Endothelial cell of umbilical vein (primary cell): ENCODE results near the gene HMGCS1. TPM values are rescaled to one million over a fixed set of nuclear protein-coding genes. Genes with fewer than 3 reads are reported as not detected.

Experiments
- BruUV-seq: library from RNA; stranded (reverse); fragments of 400-500 nt; replicated peaks from 2 replicates; lab custom pipeline; 2021; lab: Mats Ljungman, UMichigan
- CTCF ChIA-PET: fragments of 300-600, 350-600 bp; sonication (Branson Sonifier 250); formaldehyde crosslinking; loops from one replicate; lab custom pipeline; 2021; ENCODE audit warnings: antibody characterized with exemption, inconsistent platforms; lab: Charles Lee
- POLR2A ChIA-PET: fragments of 300-600, 350-600 bp; sonication (Branson Sonifier 250); formaldehyde crosslinking; loops from one replicate; lab custom pipeline; 2021; ENCODE audit warnings: antibody characterized with exemption, inconsistent platforms; lab: Charles Lee
- DNase-seq: peaks from one replicate; pipeline ENCODE4 v3.0.0-alpha.2; 2011; ENCODE audit warnings: low read depth, low spot score
- FAIRE-seq: peaks from 2 replicates; lab custom pipeline; 2011; peaks lifted over from hg19 to GRCh38; lab: Jason Lieb, UNC
- H2AFZ ChIP-seq: 2 replicates; pipeline ENCODE4 v1.6.0; 2012; ENCODE audit warnings: low read depth, low read length, control low read depth, inconsistent platforms
- H3K27ac ChIP-seq: 2 replicates; pipeline ENCODE4 v1.5.1; 2011; ENCODE audit warnings: low read depth, mild to moderate bottlenecking, control low read depth, low read length, moderate library complexity; ENCODE audit not compliant: insufficient read depth
- H3K27me3 ChIP-seq, 2 experiments: 2 replicates each; pipeline versions ENCODE4 v1.6.0 to v1.6.1; 2011; ENCODE audit warnings: low read length in 2 of 2, mixed read lengths in 1 of 2; ENCODE audit not compliant: control insufficient read depth in 2 of 2, insufficient read depth in 2 of 2
- H3K36me3 ChIP-seq, 2 experiments: 2 replicates in 1 of 2; 3 replicates in 1 of 2; pipeline ENCODE4 v1.5.1; 2011; ENCODE audit warnings: low read length in 2 of 2, mild to moderate bottlenecking in 1 of 2, moderate library complexity in 1 of 2; ENCODE audit not compliant: control insufficient read depth in 2 of 2, insufficient read depth in 2 of 2; ENCODE audit errors: extremely low read depth in 1 of 2
- H3K4me1 ChIP-seq: 3 replicates; pipeline ENCODE4 v1.5.1; 2011; ENCODE audit warnings: mild to moderate bottlenecking, low read length; ENCODE audit not compliant: control insufficient read depth, insufficient read depth; ENCODE audit errors: extremely low read depth
- H3K4me2 ChIP-seq: 2 replicates; pipeline ENCODE4 v1.6.1; 2011; ENCODE audit warnings: low read length, control low read depth, mixed read lengths; ENCODE audit not compliant: insufficient read depth
- H3K4me3 ChIP-seq, 3 experiments: fragments of 200-600 bp in 1 of 3; sonication (generic), shearing (Covaris generic) in 1 of 3; replicated peaks in 1 of 3; 2 replicates each; pipeline ENCODE4 v1.5.1; 2011 to 2016; ENCODE audit warnings: control low read depth in 3 of 3, low read length in 3 of 3, mild to moderate bottlenecking in 2 of 3, inconsistent platforms in 1 of 3, low read depth in 1 of 3, moderate library complexity in 1 of 3; ENCODE audit not compliant: insufficient read depth in 1 of 3
- H3K79me2 ChIP-seq: 2 replicates; pipeline ENCODE4 v1.6.0; 2012; ENCODE audit warnings: low read length, inconsistent platforms; ENCODE audit not compliant: control insufficient read depth, insufficient read depth
- H3K9ac ChIP-seq: replicated peaks from 2 replicates; pipeline ENCODE3; 2011; ENCODE audit warnings: low read length, control low read depth; ENCODE audit not compliant: insufficient read depth; ENCODE audit errors: extremely low read depth
- H3K9me1 ChIP-seq: replicated peaks from 3 replicates; pipeline ENCODE4 v1.6.0; 2011; ENCODE audit warnings: mild to moderate bottlenecking, low read length; ENCODE audit not compliant: control insufficient read depth, insufficient read depth; ENCODE audit errors: extremely low read depth
- H3K9me3 ChIP-seq: replicated peaks from 2 replicates; pipeline ENCODE4 v1.5.1; 2012; ENCODE audit warnings: low read length, inconsistent platforms; ENCODE audit not compliant: control insufficient read depth, insufficient read depth
- H4K20me1 ChIP-seq: replicated peaks from 2 replicates; pipeline ENCODE3; 2011; ENCODE audit warnings: mild to moderate bottlenecking, low read length; ENCODE audit not compliant: control insufficient read depth, insufficient read depth; ENCODE audit errors: extremely low read depth
- EZH2 ChIP-seq: IDR thresholded peaks from 2 replicates; pipeline ENCODE4 v1.6.1; 2012; ENCODE audit warnings: borderline replicate concordance, low read depth, mild to moderate bottlenecking, moderate library complexity, low read length, inconsistent platforms; ENCODE audit not compliant: severe bottlenecking
- FOS ChIP-seq: IDR thresholded peaks from 2 replicates; pipeline ENCODE4 v1.6.1; 2011; ENCODE audit warnings: mild to moderate bottlenecking, low read length, moderate library complexity, borderline replicate concordance; ENCODE audit not compliant: insufficient read depth
- GATA2 ChIP-seq: IDR thresholded peaks from 2 replicates; pipeline ENCODE4 v1.7.0; 2011; ENCODE audit warnings: low read depth, mild to moderate bottlenecking, moderate library complexity, mixed read lengths, low read length; ENCODE audit not compliant: insufficient read length, insufficient read depth
- JUN ChIP-seq: IDR thresholded peaks from 2 replicates; pipeline ENCODE4 v1.6.1; 2011; ENCODE audit warnings: borderline replicate concordance, low read depth; ENCODE audit not compliant: insufficient read length, insufficient read depth
- MAX ChIP-seq: IDR thresholded peaks from 2 replicates; pipeline ENCODE4 v1.6.1; 2011; ENCODE audit not compliant: insufficient read depth, insufficient read length
- MYC ChIP-seq: IDR thresholded peaks from one replicate; pipeline ENCODE4 v1.6.1; 2011; ENCODE audit warnings: mild to moderate bottlenecking, low read depth, low read length
- POLR2A ChIP-seq: IDR thresholded peaks from 2 replicates; pipeline ENCODE4 v1.6.1; 2012; ENCODE audit warnings: low read depth, mild to moderate bottlenecking, control low read depth, low read length
- POLR2AphosphoS5 ChIP-seq: IDR thresholded peaks from 2 replicates; pipeline ENCODE4 v1.6.1; 2012; ENCODE audit warnings: low read depth, mild to moderate bottlenecking, control low read depth, low read length, moderate library complexity; ENCODE audit not compliant: insufficient read depth
- dilution Hi-C: fragments of 300-500 bp; cut with MboI; formaldehyde crosslinking; loops from one replicate; pipeline ENCODE4 v1.15.0; 2019; ENCODE audit warnings: low sequenced_read_pairs; ENCODE audit not compliant: extremely low pct_ligation_motif_present
- intact Hi-C: fragments of 100-400 bp; cut with micrococcal nuclease; formaldehyde crosslinking; loops from one replicate; pipeline ENCODE4 v1.10.0; 2022
- polyA plus RNA-seq, 4 experiments: library from polyadenylated mRNA; depleted of rRNA in 3 of 4; stranded (reverse) in 3 of 4; unstranded in 1 of 4; fragments of >200 nt; gene quantifications; 2 replicates each; pipeline versions ENCODE4 v1.2.1 to v1.2.3, GENCODE V29; 2011 to 2012; ENCODE audit warnings: missing spikeins in 1 of 4
- total RNA-seq: library from RNA; stranded (reverse); gene quantifications from 2 replicates; pipeline ENCODE4 v1.2.3, GENCODE V29; 2021

The HMGCS1 gene
- total and polyA plus RNA-seq, 2 donors (not counting 3 experiments of a cell fraction or from before 2014, with no cell fraction given) = 43.3 to 133 TPM

DNA sequence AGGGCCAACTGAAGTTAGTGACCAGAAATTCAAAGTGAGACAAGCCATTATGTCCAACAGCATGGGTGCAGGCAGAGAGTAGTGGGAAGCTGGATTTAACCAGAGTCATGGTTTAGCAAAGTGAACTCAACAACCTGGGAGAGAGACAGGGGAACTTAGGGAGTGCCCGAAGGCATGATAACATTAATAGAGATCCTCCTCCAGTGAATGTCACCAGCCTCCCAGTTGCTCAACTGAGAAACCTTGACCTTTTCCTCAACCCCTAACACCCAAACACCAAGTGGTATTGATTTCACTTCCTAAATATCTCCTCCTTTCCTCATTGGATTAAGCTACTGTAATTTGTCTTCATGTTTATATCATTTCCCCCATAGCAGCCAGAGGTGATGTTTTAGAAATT, 42.6 kb downstream of the HMGCS1 start:
- Histone ChIP-seq H4K20me1 (no peaks in the 10 kb centered on the region), H3K36me3 (no peaks in the 10 kb centered on the region), H3K9ac (no peak overlapping the region), H3K27ac (no peak overlapping the region), H3K4me2 (no peak overlapping the region), H3K9me1 (no peaks in the 10 kb centered on the region), H3K27me3 (peaks cover 3 to 8% of the 10 kb centered on the region in 2 experiments), H3K9me3 (no peaks in the 10 kb centered on the region), H3K4me1 (no peaks in the 10 kb centered on the region), H2AFZ (no peak overlapping the region), H3K79me2 (no peaks in the 10 kb centered on the region), H3K4me3 (no peak overlapping the region)
- ChIA-PET CTCF (no interaction called here), POLR2A (no interaction called here)
- TF ChIP-seq MYC (no peak), JUN (no peak), EZH2 (no peak), GATA2 (no peak), MAX (no peak), POLR2A (no peak), POLR2AphosphoS5 (no peak), FOS (no peak)
- intact Hi-C loops (no loop called here), dilution Hi-C loops (no loop called here)
- no peak for DNase-seq
- FAIRE-seq = no peak
- no TSS peak for BruUV-seq
